Activated T-helper 9 cell treated with anti-CD3 and anti-CD28 coated beads, Interleukin-2, amount 50 U/mL, for 16 hours (primary cell): ENCODE results near the gene PRKN.
A peak's percentile ranks its signal among the peaks of the same experiment; 100 is the strongest.

ENCODE experiments used
- DNase-seq: peaks from one replicate; pipeline ENCODE4 v3.0.0-alpha.2; 2020; ENCODE audit warnings: low read depth

PRKN gene

DNA sequence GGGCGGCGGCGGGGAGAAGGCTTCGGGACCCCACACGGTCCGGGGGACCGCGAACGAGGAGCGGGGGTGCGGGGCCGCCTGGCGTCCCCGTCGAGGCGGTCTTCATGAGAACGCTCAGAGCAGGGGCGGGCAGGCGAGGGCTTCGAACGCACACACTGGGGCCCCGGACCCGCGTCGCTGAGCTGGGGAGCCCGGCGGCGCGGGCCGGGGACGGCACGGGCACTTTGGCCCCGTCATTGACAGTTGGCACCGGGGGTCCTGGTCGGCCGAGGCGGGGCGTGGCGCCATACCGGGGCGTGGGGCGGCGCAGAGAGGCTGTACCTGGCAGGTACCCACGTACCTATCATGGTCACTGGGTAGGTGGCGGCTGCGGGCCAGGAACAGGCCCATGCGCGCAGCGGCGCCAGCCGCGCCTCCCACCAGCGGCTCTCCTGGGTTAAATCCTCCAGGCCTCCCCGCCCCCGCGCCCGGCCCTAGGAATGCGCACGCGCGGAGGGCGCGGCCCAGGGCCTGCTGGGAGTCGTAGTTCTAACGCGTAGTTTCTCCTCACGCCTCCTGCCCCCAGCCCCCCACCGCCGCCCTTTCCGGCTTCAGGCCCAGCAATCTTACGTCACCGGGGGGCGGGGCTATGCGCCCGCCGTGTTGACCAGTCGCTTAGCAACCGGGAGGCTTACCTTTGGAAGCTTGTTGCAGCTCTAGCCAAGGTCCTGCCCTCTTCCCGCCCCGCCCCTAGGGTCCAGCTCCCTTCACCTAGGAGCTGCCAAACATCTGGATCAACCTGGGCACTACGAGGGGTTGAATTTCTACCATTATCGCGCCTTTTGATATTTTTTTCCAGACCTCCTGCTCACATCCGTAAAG is at the start of gene PRKN, which contains the start of gene PACRG:
PRKN (minus strand) TSS at position 445 of the 861 bp plus-strand sequence.
PACRG (plus strand) TSS at position 653 of the 861 bp plus-strand sequence.
- peak; percentile 96 for DNase-seq

DNA sequence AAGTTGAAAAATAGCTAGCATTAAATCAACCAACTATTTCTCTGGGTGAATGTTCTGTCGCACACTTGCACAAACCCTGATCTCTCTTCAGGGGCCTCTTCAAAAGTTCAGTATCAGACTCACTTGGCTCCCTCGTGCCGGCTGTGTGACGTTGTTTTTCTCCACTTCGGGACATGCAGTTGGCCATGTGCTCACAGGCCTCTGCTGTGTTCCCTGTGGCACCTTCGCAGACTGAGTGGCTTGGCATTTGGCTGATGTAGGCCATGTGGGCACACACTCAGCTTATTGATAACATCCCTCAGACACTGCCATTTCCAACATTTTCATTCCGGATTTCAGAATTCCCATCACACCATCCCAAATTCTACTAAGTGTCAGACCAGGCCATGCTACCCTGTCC is 49.5 kb upstream of the PRKN start:
- no peak for DNase-seq

DNA sequence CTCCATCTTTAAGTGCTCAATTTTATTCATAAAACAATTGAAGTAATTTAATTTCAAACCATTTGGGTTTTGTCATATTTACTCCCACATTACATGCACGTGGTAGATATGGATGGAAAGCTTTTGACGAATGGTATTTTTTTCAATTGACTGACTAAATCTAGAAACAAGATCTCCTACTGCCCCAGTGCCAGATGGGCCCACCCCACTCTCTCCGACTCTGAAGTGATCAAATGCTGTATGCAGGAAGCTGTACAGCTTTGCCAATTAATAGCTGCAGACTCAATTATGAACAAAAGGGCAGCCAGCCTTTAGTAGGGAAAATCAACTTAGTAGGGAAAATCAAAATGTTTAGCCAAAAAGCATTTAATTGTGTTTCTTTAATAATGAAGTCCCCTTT is 46.4 kb upstream of the PRKN start:
- DNase-seq, result no peak

DNA sequence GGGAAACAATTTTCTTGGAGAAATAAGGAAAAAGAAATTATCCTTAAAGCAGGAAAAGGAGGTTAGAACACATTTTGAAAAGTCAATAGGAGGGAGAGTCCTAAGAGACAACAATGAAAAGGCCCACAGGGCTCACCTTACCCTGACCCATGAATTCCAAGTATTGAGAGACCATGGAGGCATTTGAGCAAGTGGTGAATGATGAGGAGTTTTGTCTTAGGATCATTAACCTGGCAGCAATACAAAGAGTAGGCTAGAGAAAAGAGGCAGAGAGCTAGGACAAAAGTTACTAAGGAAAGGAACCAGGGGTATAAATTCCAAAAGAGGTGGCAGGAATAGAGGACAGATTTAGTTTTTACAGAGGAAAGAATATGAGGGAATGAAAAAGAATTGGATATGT is 44.9 kb upstream of the PRKN start:
- DNase-seq, result no peak

DNA sequence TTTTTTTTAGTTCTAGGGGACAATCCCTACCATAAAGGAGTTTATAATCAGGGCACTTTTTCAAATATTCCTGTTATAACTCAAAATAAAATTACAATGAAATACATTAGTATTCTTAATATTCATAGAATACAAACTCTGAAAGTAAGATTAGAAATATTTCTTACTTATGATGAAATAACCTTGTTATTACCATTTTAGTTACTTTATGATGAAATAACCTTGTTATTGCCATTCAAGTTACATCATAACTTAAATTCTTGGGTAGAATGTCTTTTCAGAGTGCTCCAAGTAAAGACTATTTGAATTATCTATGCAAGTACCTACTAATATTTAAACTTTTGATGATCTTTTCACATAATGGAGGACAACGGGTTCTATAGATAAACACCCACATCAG is 43.4 kb upstream of the PRKN start:
- no peak for DNase-seq

DNA sequence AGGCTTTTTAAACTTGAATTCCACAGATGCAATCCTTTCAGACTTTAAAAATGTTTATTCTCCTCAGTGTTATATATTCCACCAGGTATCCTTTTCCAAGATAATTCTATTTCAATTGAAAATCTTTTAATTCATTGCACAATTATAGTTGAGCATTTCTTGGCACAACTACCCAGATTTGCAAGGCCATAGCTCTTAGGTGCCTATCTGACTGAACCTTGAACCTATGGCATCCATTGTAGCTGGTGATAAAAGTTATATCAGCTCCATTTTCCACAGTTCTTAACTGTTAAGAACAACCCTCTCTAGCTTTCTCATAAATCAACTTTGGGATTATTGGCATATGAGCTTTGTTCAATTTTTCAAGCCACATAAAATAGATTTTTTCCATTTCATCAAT is 42.6 kb upstream of the PRKN start:
- DNase-seq, result no peak

DNA sequence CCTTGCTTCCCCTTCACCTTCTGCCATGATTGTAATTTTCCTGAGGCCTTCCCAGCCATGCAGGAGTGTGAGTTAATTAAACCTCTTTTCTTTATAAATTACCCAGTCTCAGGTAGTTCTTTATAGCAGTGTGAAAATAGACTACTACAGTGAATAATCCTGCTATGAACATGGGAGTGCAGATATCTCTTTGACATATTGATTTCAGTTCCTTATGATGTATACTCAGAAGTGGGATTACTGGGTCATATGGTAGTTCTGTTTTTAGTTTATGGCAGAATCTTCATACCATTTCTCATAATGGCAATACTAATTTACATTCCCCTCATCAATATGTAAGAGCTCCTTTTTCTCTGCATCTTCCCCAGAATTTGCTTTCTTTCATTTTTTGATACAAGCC is 26.2 kb upstream of the PRKN start:
- no peak for DNase-seq

DNA sequence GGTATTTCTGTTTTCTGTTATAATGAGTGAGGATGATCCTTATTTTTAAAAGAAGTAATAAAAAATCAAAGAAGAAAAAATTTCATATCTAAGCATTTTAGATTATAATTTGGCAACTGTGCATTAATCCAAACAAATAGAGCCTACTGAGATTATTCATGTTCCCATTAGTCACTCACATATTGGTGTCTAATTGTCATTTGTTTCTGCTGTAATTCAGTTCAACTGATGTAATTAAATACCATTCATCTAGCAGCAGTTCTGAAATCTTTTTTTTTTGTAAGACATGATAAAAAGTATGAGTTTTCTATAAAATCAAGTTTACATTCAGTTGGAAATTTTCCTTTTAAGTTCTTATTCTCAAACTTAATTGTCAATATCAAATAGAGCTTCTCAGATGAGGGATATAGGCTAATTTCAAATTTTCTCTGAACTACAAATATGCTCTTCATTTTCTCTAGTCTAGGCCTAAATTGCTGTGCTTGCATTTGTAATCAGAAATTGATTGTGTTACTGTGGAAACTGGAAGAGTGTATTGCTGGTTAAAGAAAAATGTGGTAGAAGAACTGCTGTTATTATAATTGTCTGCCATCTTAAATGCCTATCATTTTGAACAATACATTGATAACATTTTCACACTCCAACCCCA is 23.8 kb upstream of the PRKN start:
- no peak for DNase-seq

DNA sequence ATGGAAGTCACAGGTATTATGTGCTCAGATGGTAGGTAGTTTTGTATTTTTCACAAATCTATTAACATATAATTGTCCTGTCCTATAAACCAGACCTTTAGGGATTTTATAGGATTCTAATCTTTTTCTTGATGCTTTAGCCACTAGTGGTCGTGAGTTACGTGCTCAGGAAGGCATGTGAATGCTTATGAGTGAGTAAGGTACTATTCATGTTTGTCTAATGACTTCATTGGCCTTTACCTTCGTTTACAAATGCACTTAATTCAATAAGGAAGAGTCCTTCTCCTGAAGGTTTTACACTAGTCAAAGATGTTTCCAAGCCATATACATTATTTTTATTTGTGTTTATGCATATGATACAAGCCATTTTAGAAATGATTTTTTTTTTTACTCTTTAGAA is 23.2 kb upstream of the PRKN start:
- DNase-seq, result no peak

DNA sequence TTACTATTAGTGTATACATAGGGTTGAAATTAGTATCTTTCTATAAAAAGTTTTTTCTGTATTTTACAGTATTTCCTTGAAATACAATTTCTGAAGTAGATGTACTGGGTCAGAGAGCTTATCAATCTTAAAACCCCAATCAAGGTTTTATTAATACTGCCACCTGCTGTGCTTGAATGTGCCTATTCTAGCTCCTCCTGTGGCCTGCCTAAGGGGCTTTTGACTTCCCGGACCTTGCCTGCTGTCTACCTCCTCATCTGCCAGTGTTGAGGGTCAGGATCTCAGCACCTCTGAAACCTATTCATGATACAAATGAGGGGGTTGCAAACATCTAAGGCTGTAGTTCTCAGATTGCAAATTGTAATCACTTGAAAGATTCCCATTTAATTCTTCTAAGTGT is 9.4 kb upstream of the PRKN start:
- DNase-seq, result no peak

DNA sequence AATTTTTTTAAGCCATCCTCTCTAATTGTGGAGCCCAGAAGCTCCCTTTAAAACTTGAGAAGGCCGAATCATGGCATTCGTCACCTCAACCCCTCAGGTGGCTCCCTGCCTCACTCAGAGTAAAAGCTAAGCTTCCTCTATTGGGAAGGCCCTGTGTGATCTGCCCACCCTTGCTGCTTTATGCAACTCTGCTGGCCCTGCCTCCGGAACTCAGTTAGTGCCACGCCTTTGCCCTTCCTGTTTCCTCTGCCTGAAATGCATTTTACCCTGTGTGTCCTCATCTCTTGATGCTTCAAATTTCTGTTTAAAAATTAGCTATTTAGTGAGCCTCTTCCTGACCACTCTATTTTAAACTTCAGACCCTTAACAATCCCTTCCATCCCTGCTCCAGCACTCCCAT is 5.9 kb upstream of the PRKN start:
- DNase-seq, result no peak

DNA sequence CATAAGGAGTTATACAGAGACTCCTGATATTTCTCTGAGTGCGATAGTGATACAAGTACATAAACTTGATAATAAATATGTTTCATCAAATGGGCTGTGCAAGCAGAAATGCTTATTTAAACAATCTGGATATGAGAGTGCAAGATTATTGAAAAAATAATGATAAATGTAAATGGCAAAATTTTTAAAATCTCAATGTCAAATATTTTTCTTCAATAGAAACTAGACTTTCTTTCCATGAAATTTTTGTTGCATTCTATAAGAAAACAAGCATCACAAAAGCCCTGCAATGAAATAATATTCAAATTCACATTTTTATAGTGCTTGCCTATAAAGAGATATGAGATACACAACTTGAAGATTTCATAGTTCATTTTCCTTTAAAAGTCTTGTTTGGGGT is 2.9 kb upstream of the PRKN start:
- DNase-seq, result no peak

DNA sequence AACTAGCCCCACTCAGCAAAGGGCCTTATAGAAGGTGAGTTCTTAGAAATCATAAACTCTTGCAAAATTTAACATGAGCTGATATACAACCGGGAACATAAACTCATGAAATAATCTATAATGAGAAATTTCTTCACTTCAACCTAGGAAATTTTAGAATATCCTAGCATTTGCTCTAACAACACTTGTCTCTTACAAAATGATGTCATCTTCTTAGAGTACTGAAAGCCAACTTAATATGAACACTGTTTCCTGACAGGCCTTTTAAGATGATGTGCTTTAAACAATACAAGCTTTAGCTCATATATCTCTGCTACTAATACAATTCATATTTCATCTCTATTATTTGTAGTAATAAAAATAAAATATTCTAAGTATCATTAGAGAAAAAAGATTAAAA is 1.1 kb upstream of the PRKN start:
- no peak for DNase-seq

DNA sequence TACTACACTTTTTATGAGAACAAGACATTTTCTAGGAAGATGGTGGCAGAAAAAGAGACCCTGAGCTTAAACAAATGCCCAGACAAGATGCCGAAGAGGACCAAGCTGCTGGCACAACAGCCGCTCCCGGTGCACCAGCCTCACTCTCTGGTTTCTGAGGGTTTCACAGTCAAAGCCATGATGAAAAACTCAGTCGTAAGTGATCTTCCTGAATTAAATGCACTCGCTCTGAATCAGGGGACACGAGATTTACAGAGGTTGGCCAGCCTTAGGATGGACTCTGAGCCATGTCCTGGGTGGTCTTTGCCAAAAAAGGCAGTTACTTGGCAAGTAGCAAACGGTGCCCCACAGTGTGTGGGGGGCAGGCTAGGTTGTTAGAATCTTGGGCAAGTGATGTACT is 631 bp upstream of the PRKN start:
- no peak for DNase-seq

DNA sequence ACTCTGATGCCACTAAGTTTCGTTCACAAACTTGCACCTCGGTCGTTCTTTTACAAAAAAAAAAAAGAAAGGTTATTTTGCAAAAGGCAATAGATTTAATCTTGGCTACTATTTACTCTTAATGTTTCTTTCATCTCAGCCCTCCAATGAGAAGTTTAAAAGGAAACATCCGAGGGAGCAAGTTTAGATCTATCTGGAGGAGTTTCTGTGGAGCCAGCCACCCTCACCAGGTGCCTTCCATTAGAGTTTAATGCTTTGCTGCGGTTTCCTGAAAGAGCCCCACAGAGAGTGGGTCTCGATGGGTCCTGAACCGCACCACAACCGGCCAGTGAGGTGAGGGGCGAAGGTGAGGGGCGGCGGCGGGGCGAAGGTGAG is 632 bp downstream of the PRKN start:
- DNase-seq, result no peak

DNA sequence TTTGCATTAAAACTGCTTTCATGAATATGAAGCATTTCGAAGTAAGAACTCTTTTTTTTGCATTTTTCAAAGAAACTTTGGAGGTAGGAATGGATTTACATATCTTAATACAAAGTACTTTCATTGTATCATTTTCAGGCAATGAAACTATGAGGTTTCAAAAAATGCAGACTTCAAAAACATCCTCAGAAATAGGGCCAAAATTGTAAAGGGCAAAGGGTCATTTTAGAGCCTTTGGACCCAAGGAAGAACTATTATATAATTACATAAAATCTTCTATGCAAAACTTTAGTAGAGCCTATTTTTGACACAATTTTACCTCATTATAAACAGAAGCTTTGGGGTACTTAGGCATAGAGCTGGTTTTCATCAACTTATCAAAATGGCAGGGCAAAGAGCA is 4.9 kb downstream of the PRKN start:
- DNase-seq, result no peak

DNA sequence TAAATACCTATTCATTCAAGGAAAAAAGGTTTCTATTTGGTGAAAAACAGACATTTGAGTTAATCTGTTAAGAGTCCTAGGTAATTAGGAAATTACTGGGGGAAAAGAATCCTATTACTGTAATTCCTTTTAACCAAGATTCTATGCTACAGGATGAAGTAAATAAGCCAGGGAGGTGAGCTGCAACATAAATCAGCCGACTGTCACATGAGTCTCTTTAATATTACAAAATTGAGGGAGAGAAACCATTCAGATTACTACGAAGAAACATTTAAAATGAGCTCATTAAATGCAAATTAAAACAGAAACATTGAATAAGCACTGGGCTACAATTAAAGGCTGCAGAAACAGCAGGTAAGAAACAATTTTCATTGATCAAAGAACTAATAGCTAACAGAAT is 5.3 kb downstream of the PRKN start:
- no peak for DNase-seq

DNA sequence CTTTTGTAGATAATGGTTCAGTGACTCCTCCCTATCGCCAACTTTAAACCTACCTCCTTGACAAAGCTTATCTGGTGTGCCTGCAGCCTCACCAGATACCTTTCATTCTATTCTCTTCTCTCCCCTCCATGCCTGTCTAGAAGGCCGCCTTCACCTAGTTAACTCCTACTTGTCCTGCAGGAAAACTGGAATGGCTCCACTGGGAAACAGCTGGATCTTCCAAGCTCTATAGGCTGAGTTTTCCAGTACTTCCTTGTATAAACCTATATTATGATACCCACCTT is 6.2 kb downstream of the PRKN start:
- DNase-seq, result no peak

DNA sequence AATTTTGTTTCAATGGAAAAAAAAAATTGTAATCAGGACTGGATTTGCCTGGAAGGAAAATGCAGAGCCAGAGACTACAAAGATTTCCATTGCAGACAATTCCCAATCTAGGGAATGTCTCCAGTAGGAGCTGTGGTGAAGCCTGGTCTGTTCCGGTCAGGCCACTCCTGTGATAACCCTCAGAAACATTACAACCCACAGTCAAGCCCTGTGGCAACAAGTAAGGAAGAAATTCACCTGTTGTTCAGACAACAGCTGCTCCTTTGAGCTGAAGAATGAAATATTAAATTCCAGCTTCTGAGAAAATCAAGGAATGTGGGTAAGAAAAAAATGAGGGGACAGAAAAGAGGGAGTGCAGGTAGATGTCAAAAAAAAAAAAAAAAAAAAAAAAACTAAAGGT is 8.0 kb downstream of the PRKN start:
- DNase-seq, result no peak

DNA sequence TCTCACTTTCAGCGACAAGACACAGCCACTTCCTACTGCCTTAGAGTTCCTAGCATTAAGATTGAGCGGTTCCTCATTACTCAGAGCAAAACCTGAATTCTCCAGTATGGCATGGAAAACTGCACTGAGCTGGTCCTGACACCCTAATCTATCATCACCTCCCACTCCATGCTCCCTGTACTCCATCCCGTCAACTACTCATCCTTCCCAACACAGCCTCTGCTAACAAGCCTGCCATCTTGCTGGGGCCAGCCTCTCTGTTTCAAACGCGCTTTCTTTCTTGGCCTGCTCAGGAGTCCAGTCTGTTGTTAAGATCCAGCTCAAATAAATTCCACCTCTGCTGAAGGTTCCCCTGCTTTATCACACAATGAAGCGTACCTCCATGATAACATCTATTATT is 12.0 kb downstream of the PRKN start:
- no peak for DNase-seq

DNA sequence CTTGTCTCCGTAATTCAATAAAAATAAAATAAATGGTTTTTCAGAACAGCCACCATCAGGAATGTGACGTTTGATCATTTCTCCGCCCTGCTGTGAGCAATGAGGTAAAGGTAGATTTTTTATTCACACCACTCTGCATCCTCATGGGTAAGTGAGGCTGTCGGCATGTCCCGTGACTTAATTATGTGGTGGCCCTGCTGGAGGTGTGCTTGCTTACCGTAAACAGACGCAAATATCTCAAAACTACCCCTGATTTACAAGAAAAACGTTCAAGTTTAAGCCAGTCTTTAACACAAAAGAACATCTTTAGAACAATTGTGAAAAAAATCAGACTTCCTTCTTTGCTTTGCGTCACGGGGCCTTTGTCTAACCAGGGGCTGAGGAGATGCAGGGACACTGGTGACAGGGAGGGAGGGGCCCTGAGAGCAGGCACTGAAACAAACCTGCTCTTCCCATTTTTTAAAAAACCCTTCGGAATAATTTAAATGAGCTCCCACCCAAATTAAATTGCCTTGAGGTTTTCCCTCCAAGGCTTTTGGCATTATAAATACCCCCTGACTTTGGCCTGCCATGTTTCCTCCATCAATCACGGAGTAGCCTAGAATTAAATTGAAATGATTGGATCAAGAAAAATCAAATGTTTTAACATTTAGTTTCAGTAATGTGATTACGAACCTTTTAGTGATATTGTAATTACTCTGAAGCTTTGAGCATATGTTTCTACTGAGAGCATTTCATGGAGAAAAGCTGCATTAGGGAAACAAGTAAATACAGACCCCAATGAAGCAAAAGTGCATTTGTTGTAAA is 13.4 kb downstream of the PRKN start:
- no peak for DNase-seq

DNA sequence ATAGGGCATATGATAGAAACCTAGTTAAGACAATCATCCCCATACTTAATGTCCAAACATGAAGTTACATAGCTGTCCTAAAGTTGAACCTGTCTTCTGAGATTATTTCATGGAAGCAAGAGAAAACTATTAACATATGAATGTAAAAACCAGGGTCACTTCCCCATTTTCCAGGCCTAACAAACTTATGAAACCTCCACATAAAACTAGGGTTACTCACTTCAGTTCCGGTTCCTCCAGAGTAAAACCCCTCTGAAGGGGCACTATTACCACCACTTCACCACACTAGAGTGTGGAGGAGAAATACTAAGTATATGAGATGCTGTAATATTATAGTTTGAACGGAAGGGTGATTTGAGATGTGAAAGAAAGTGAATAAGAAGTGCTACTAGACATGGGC is 14.9 kb downstream of the PRKN start:
- no peak for DNase-seq

DNA sequence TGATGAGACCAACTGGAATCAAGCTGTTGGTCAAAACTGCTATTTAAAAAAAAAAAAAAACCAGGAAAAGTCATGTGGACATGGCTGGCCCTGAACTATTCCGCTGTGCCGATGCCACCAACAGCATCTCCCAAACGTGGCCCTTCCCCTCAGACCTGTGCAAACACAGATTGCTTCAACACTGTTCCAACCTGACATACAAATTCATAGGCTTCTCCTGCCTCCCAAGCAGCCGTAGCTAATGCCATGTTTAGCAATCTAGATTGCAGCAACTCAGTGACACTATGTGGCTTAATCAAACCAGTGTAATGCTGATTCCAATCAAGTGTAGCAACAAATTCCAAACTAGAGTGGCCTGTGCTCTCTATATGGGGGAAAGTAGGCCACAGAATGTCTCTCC is 16.2 kb downstream of the PRKN start:
- DNase-seq, result no peak
